ENCODE data around the gene RAD54L. TPM values are rescaled to one million over a fixed set of nuclear protein-coding genes. Genes with fewer than 3 reads are reported as not detected.

RAD54L gene
- total RNA-seq, 2 donors from 2014 or later: 38.6 to 58.3 TPM

DNA sequence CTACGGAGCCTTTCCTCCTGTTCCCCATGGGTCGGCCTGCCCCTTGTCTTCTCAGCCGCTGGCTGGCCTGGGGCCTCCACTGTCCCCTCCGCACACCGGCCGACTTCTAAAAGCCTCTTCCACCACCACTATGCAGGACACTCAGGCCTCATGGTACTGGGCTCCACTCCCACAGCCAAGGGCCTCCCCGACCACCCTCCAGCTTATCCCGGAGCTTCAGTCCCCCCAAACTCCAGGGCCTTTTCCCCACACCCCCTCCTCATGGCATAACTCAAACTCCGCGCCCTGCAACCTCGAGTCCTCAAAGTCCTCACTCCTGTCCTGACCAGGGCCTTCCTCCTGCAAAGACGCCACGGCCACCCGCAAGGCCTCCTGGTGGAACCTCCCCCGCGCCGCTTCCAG is 53.8 kb downstream of the RAD54L start:
- H3K4me3 ChIP-seq (ENCODE audit: low read length): peak overlapping the region; percentile 95
- H3K9ac ChIP-seq (ENCODE audit: extremely low read depth, low read length, poor library complexity, severe bottlenecking): peak overlapping the region; percentile 96
- H3K4me1 ChIP-seq (ENCODE audit: control insufficient read depth, insufficient read depth, low read length): no peaks in the 10 kb centered on the region
- H3K27ac Mint-ChIP-seq: peak overlapping the region; percentile 91
- 18 to 29% methylated on average over 7 to 17 of the region's 17 CpGs for WGBS, 2 experiments (ENCODE audit: insufficient coverage in 1 of 2, insufficient read length in 1 of 2)
- H3K36me3 Mint-ChIP-seq (ENCODE audit: low read depth): peaks cover 22% of the 10 kb centered on the region
- peaks cover 29% of the 10 kb centered on the region for H3K4me1 Mint-ChIP-seq
- H3K9me3 Mint-ChIP-seq: no peaks in the 10 kb centered on the region
- peak; percentile 60 for DNase-seq
- no peaks in the 10 kb centered on the region for H3K27me3 Mint-ChIP-seq (ENCODE audit: insufficient read depth)
- peak overlapping the region; percentile 100 for H3K4me3 Mint-ChIP-seq
- no peaks in the 10 kb centered on the region for H3K27me3 ChIP-seq (ENCODE audit: control insufficient read depth, insufficient read depth, low read length, poor library complexity, severe bottlenecking)
- H3K36me3 ChIP-seq (ENCODE audit: control insufficient read depth, insufficient read depth, low read length): peaks cover 22% of the 10 kb centered on the region
- TF ChIP-seq, protein P1, sequence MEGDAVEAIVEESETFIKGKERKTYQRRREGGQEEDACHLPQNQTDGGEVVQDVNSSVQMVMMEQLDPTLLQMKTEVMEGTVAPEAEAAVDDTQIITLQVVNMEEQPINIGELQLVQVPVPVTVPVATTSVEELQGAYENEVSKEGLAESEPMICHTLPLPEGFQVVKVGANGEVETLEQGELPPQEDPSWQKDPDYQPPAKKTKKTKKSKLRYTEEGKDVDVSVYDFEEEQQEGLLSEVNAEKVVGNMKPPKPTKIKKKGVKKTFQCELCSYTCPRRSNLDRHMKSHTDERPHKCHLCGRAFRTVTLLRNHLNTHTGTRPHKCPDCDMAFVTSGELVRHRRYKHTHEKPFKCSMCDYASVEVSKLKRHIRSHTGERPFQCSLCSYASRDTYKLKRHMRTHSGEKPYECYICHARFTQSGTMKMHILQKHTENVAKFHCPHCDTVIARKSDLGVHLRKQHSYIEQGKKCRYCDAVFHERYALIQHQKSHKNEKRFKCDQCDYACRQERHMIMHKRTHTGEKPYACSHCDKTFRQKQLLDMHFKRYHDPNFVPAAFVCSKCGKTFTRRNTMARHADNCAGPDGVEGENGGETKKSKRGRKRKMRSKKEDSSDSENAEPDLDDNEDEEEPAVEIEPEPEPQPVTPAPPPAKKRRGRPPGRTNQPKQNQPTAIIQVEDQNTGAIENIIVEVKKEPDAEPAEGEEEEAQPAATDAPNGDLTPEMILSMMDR (conservative IDR thresholded peaks at IDR 0.05): no peak
- no peaks in the 10 kb centered on the region for H3K9me3 ChIP-seq (ENCODE audit: control insufficient read depth, low read length)
- H3K27ac ChIP-seq (ENCODE audit: low read depth, low read length): peak overlapping the region; percentile 100

DNA sequence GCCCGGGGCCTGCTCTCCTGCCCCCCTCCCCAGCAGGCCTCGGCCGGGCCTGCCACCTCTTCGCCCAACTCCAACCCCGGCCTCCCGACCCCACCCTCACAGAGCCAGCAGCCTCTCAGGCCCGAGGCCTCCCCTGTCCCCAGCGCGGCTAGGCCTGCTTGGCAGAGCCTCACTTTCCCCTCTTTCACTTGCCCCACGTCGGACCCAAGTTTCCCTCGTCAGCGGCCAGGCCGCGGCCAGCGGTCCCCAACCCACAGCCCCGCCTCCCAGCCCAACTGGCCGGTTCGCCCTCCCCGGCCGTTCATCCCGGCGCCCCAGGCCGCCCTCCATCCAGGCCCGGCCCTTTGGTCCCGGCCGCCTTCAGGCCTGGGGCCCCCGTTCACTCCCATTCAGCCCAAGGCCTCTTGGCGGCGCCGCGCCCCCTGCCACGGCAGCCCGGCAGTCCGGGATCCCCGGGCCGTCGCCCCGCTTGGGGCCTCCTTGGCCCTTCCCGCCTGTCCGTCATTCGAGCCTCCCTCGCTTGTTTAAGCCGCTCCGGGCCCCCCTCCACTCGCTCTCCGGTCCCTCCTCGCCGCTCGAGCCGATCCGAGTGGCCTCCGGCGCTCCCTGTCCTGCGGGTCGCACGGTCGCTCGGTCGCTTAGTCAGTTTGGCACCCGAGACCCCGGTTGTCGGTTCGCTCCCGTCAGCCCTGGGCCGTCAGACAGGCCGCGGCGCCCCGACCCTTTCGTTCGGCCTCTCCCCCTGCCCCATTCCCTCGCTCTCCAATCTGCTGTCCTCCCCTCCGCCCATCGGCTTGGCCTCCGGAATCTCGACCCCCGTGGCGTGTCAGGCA is 54.5 kb downstream of the RAD54L start:
- peak; percentile 85 for DNase-seq
- no peaks in the 10 kb centered on the region for H3K9me3 Mint-ChIP-seq
- Histone ChIP-seq H3K4me3 (ENCODE audit: low read length) (peak overlapping the region; percentile 95), H3K36me3 (ENCODE audit: control insufficient read depth, insufficient read depth, low read length) (peaks cover 20% of the 10 kb centered on the region), H3K9me3 (ENCODE audit: control insufficient read depth, low read length) (no peaks in the 10 kb centered on the region), H3K9ac (ENCODE audit: extremely low read depth, low read length, poor library complexity, severe bottlenecking) (peak overlapping the region; percentile 96), H3K4me1 (ENCODE audit: control insufficient read depth, insufficient read depth, low read length) (no peaks in the 10 kb centered on the region), H3K27ac (ENCODE audit: low read depth, low read length) (peak overlapping the region; percentile 100), H3K27me3 (ENCODE audit: control insufficient read depth, insufficient read depth, low read length, poor library complexity, severe bottlenecking) (no peaks in the 10 kb centered on the region)
- H3K36me3 Mint-ChIP-seq (ENCODE audit: low read depth): peaks cover 16% of the 10 kb centered on the region
- H3K4me1 Mint-ChIP-seq: peaks cover 29% of the 10 kb centered on the region
- peak overlapping the region; percentile 99 for H3K27ac Mint-ChIP-seq
- TF ChIP-seq, protein P1 (conservative IDR thresholded peaks at IDR 0.05): peak; percentile 53
- H3K4me3 Mint-ChIP-seq: peak overlapping the region; percentile 100
- H3K27me3 Mint-ChIP-seq (ENCODE audit: insufficient read depth): no peaks in the 10 kb centered on the region
- 0 to 1% methylated on average over 34 to 79 of the region's 79 CpGs for WGBS, 2 experiments (ENCODE audit: insufficient coverage in 1 of 2, insufficient read length in 1 of 2)

DNA sequence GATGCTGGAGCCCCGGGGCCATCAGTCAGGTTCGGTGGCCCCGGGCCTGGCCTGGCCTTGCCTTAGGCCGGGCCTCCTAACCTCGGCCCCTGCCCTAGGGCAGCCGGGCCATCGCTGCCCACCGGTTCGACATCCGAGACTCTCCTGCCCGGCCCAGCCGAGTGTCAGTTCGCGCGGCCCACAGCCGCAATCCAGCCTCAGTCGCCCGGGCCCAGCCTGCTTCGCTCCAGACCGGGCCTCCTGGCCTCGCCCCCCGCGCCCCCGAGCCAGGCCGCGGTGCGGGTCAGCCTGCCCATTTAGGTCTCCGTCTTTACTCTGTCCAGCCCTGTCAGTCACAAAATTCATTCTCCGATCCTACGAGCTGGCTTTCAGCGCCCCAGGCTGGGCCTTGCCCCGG is 55.1 kb downstream of the RAD54L start:
- Mint-ChIP-seq H3K4me1 (peaks cover 29% of the 10 kb centered on the region), H3K36me3 (ENCODE audit: low read depth) (peaks cover 11% of the 10 kb centered on the region), H3K9me3 (no peaks in the 10 kb centered on the region), H3K27ac (peak overlapping the region; percentile 99), H3K4me3 (peak overlapping the region; percentile 100), H3K27me3 (ENCODE audit: insufficient read depth) (no peaks in the 10 kb centered on the region)
- Histone ChIP-seq H3K9ac (ENCODE audit: extremely low read depth, low read length, poor library complexity, severe bottlenecking) (peak overlapping the region; percentile 96), H3K36me3 (ENCODE audit: control insufficient read depth, insufficient read depth, low read length) (peaks cover 18% of the 10 kb centered on the region), H3K27me3 (ENCODE audit: control insufficient read depth, insufficient read depth, low read length, poor library complexity, severe bottlenecking) (no peaks in the 10 kb centered on the region), H3K9me3 (ENCODE audit: control insufficient read depth, low read length) (no peaks in the 10 kb centered on the region), H3K4me3 (ENCODE audit: low read length) (peak overlapping the region; percentile 95), H3K4me1 (ENCODE audit: control insufficient read depth, insufficient read depth, low read length) (no peaks in the 10 kb centered on the region), H3K27ac (ENCODE audit: low read depth, low read length) (peak overlapping the region; percentile 100)
- no peak for DNase-seq
- TF ChIP-seq, protein P1 (conservative IDR thresholded peaks at IDR 0.05): no peak
- 0% methylated on average over 9 to 32 of the region's 32 CpGs for WGBS, 2 experiments (ENCODE audit: insufficient coverage in 1 of 2, insufficient read length in 1 of 2)
